PFSK-1 (cell line): ENCODE data around the gene FLCN.

Experiments
- FOXP2 ChIP-seq: optimal IDR thresholded peaks from 2 replicates; pipeline ENCODE3; 2011; ENCODE audit warnings: borderline replicate concordance, control low read depth, inconsistent platforms; ENCODE audit not compliant: insufficient read depth; ENCODE audit errors: extremely low read length, extremely low read depth
- POLR2AphosphoS5 ChIP-seq: IDR thresholded peaks from 2 replicates; pipeline ENCODE4 v1.6.1; 2012; ENCODE audit warnings: low read depth, mild to moderate bottlenecking, control low read depth, low read length, moderate library complexity
- REST ChIP-seq, 2 experiments: IDR thresholded peaks; 2 replicates each; pipeline versions ENCODE4 v1.6.1 to v1.8.0; 2011 to 2012; ENCODE audit warnings: low read depth in 2 of 2, low read length in 2 of 2, control low read depth in 1 of 2, inconsistent platforms in 1 of 2, mild to moderate bottlenecking in 1 of 2, moderate library complexity in 1 of 2; ENCODE audit not compliant: insufficient read depth in 1 of 2
- SIN3A ChIP-seq: IDR thresholded peaks from 2 replicates; pipeline ENCODE4 v1.6.1; 2012; ENCODE audit warnings: mild to moderate bottlenecking, low read length, moderate library complexity, borderline replicate concordance; ENCODE audit not compliant: insufficient read depth
- TAF1 ChIP-seq: IDR thresholded peaks from 2 replicates; pipeline ENCODE4 v1.6.1; 2012; ENCODE audit warnings: low read length, control low read depth, borderline replicate concordance; ENCODE audit not compliant: insufficient read depth

Gene FLCN

GRCh38 chr17:17201271-17201670 lies 35.7 kb downstream of the FLCN start:
- TF ChIP-seq TAF1 (no peak), POLR2AphosphoS5 (no peak), REST (IDR thresholded peaks at IDR 0.05; ENCODE audit: insufficient read depth in 1 of 2, low read depth in 2 of 2, low read length in 2 of 2) (no peak), FOXP2 (no peak), SIN3A (no peak)

GRCh38 chr17:17200831-17201230 lies 36.1 kb downstream of the FLCN start:
- TF ChIP-seq POLR2AphosphoS5 (no peak), SIN3A (no peak), TAF1 (no peak)

- TF ChIP-seq TAF1 = no peak
- TF ChIP-seq FOXP2 = no peak
- TF ChIP-seq REST (IDR thresholded peaks at IDR 0.05; ENCODE audit: insufficient read depth in 1 of 2, low read depth in 2 of 2, low read length in 2 of 2) = no peak
These were observed 36.7 kb downstream of the FLCN start for GRCh38 chr17:17200311-17200710.

- TF ChIP-seq REST (IDR thresholded peaks at IDR 0.05; ENCODE audit: insufficient read depth in 1 of 2, low read depth in 2 of 2, low read length in 2 of 2) (no peak), TAF1 (no peak), SIN3A (no peak)
These were observed 38.7 kb downstream of the FLCN start for GRCh38 chr17:17198281-17198680.

GRCh38 chr17:17196776-17197175 lies 40.2 kb downstream of the FLCN start:
- no peak for TF ChIP-seq TAF1
- no peak for TF ChIP-seq SIN3A
- TF ChIP-seq REST (IDR thresholded peaks at IDR 0.05; ENCODE audit: insufficient read depth in 1 of 2, low read depth in 2 of 2, low read length in 2 of 2) = no peak
- TF ChIP-seq FOXP2 = no peak
- no peak; the same call in 1 of the 2 replicates for TF ChIP-seq POLR2AphosphoS5

- TF ChIP-seq REST (IDR thresholded peaks at IDR 0.05; ENCODE audit: insufficient read depth in 1 of 2, low read depth in 2 of 2, low read length in 2 of 2) (no peak), TAF1 (no peak), POLR2AphosphoS5 (no peak), SIN3A (no peak), FOXP2 (no peak)
These were observed 45.0 kb downstream of the FLCN start for GRCh38 chr17:17191961-17192381.
